Measurements from ENCODE around the gene PARP16. TPM values are rescaled to one million over a fixed set of nuclear protein-coding genes. Genes with fewer than 3 reads are reported as not detected.

Gene PARP16
- polyA plus RNA-seq, 2 of the 4 experiments (the other 2 are of a cell fraction), result 7.5 to 9.8 TPM

- FAIRE-seq (no peak), DNase-seq (ENCODE audit: low read depth in 1 of 2, low spot score in 1 of 2) (no peak), ATAC-seq (no peak)
- H3K27ac ChIP-seq, result no peak overlapping the region
- TF ChIP-seq ZSCAN20 (CRISPR knock-in tag; IDR thresholded peaks at IDR 0.05), result no peak
- no peak for TF ChIP-seq JUNB (IDR thresholded peaks at IDR 0.05)
- ChIA-PET CTCF (interaction anchor here (0.9 to 7.0 kb wide), 9 partner anchors 9 to 112 kb away, joined by 3 to 85 read pairs (median 6); partner anchors contain the start of gene IGDCC4), POLR2A (no interaction called here)
- H3K4me3 ChIP-seq, result no peak overlapping the region
- H3K9me3 ChIP-seq, result no peaks in the 10 kb centered on the region
- peaks cover 17% of the 10 kb centered on the region; the same call in 2 of the 3 replicates for H3K4me1 ChIP-seq
- no peak overlapping the region for H3K4me2 ChIP-seq
- 90% methylated on average over 12 of the region's 12 CpGs for WGBS (ENCODE audit: missing lambda C conversion rate)
These were observed 23.3 kb upstream of the PARP16 start for GRCh38 chr15:65309882-65310418.

GRCh38 chr15:65307978-65308377 lies 21.3 kb upstream of the PARP16 start:
- FAIRE-seq (no peak), ATAC-seq (no peak), DNase-seq (ENCODE audit: low read depth in 1 of 2, low spot score in 1 of 2) (no peak)
- TF ChIP-seq HMGXB4 (CRISPR knock-in tag; IDR thresholded peaks at IDR 0.05; ENCODE audit: borderline replicate concordance), result no peak
- no peak for TF ChIP-seq ZFP36 (IDR thresholded peaks at IDR 0.05; ENCODE audit: borderline replicate concordance, partially characterized antibody)
- no peak for TF ChIP-seq E2F6 (IDR thresholded peaks at IDR 0.05; ENCODE audit: borderline replicate concordance, low read depth)
- TF ChIP-seq RAD21 (conservative IDR thresholded peaks at IDR 0.05 in 1 of 2, IDR thresholded peaks at IDR 0.05 in 1 of 2), result no peak
- TF ChIP-seq PBX3 (IDR thresholded peaks at IDR 0.05), result no peak
- TF ChIP-seq POLR2A (IDR thresholded peaks at IDR 0.05; ENCODE audit: low read length), result no peak
- no peak for TF ChIP-seq ZSCAN20 (CRISPR knock-in tag; IDR thresholded peaks at IDR 0.05)
- TF ChIP-seq GATA3 (IDR thresholded peaks at IDR 0.05; ENCODE audit: borderline replicate concordance), result no peak
- TF ChIP-seq NR3C1 (IDR thresholded peaks at IDR 0.05), result no peak
- no peak for TF ChIP-seq ATOH8 (CRISPR knock-in tag; IDR thresholded peaks at IDR 0.05; ENCODE audit: low read depth)
- no peak for TF ChIP-seq MYC (IDR thresholded peaks at IDR 0.05; ENCODE audit: borderline replicate concordance, low read length)
- no peak for TF ChIP-seq NFE2L2 (conservative IDR thresholded peaks at IDR 0.05; ENCODE audit: low read length)
- no peak for TF ChIP-seq CHD4 (IDR thresholded peaks at IDR 0.05; ENCODE audit: borderline replicate concordance)
- no peak for TF ChIP-seq CTCF (IDR thresholded peaks at IDR 0.05)
- no peak for TF ChIP-seq RARB (CRISPR knock-in tag; IDR thresholded peaks at IDR 0.05)
- no peak for TF ChIP-seq EP300 (IDR thresholded peaks at IDR 0.05)
- Histone ChIP-seq H3K4me3 (no peak overlapping the region), H3K4me2 (no peak overlapping the region), H3K4me1 (peaks cover 23% of the 10 kb centered on the region), H3K9me3 (no peaks in the 10 kb centered on the region), H3K27ac (no peak overlapping the region)
- CTCF ChIA-PET, result interaction anchor here (0.7 to 7.0 kb wide), 9 partner anchors 11 to 183 kb away, joined by 3 to 85 read pairs (median 5); partner anchors contain the start of gene PARP16
- POLR2A ChIA-PET, result no interaction called here
- WGBS (ENCODE audit: missing lambda C conversion rate), result 64% methylated on average over 6 of the region's 6 CpGs
